CD4-positive, alpha-beta T cell treated with Interleukin-21 for 1 hour (primary cell): ENCODE measurements around the gene FGFR3.

ENCODE experiments used
- DNase-seq: peaks from one replicate; pipeline ENCODE4 v3.0.0-alpha.2; 2020

FGFR3 gene

GRCh38 chr4:1756893-1757779 lies 36.0 kb upstream of the FGFR3 start:
- no peak for DNase-seq

- DNase-seq = no peak
These were observed 35.3 kb upstream of the FGFR3 start for GRCh38 chr4:1757836-1758235.

- DNase-seq = no peak
These were observed 34.6 kb upstream of the FGFR3 start for GRCh38 chr4:1758306-1759121.

GRCh38 chr4:1759170-1759817 lies 33.8 kb upstream of the FGFR3 start:
- no peak for DNase-seq

GRCh38 chr4:1759818-1760223 lies 33.3 kb upstream of the FGFR3 start:
- no peak for DNase-seq

GRCh38 chr4:1760521-1761071 lies 32.5 kb upstream of the FGFR3 start:
- no peak for DNase-seq

GRCh38 chr4:1761130-1761689 lies 31.9 kb upstream of the FGFR3 start:
- no peak for DNase-seq

GRCh38 chr4:1762264-1763010 lies 30.7 kb upstream of the FGFR3 start:
- no peak for DNase-seq

GRCh38 chr4:1763070-1763549 lies 30.0 kb upstream of the FGFR3 start:
- no peak for DNase-seq

GRCh38 chr4:1763550-1764080 lies 29.5 kb upstream of the FGFR3 start:
- DNase-seq = no peak

GRCh38 chr4:1764670-1765069 lies 28.4 kb upstream of the FGFR3 start:
- DNase-seq = no peak

- DNase-seq = no peak
These were observed 27.6 kb upstream of the FGFR3 start for GRCh38 chr4:1765409-1766072.

- no peak for DNase-seq
These were observed 26.7 kb upstream of the FGFR3 start for GRCh38 chr4:1766106-1767060.

GRCh38 chr4:1767061-1767769 lies 25.9 kb upstream of the FGFR3 start:
- DNase-seq = no peak

GRCh38 chr4:1767770-1768366 lies 25.2 kb upstream of the FGFR3 start:
- DNase-seq = peak; percentile 8

GRCh38 chr4:1768367-1769034 lies 24.6 kb upstream of the FGFR3 start:
- DNase-seq = no peak

GRCh38 chr4:1769692-1770091 lies 23.4 kb upstream of the FGFR3 start:
- DNase-seq = no peak

- no peak for DNase-seq
These were observed 22.8 kb upstream of the FGFR3 start for GRCh38 chr4:1770245-1770644.
